C4-2B (cell line): ENCODE measurements around the gene EARS2.

Experiments used
- H3K27ac ChIP-seq: fragments of 450-650 bp; 2 replicates; pipeline ENCODE4 v1.5.1; 2017
- CTCF ChIP-seq: fragments of 450-650 bp; conservative IDR thresholded peaks from 2 replicates; pipeline ENCODE4 v1.5.1; 2017; ENCODE audit warnings: mild to moderate bottlenecking
- ZFX ChIP-seq: fragments of 450-650 bp; IDR thresholded peaks from 2 replicates; pipeline ENCODE4 v1.6.1; 2017

Gene EARS2

DNA sequence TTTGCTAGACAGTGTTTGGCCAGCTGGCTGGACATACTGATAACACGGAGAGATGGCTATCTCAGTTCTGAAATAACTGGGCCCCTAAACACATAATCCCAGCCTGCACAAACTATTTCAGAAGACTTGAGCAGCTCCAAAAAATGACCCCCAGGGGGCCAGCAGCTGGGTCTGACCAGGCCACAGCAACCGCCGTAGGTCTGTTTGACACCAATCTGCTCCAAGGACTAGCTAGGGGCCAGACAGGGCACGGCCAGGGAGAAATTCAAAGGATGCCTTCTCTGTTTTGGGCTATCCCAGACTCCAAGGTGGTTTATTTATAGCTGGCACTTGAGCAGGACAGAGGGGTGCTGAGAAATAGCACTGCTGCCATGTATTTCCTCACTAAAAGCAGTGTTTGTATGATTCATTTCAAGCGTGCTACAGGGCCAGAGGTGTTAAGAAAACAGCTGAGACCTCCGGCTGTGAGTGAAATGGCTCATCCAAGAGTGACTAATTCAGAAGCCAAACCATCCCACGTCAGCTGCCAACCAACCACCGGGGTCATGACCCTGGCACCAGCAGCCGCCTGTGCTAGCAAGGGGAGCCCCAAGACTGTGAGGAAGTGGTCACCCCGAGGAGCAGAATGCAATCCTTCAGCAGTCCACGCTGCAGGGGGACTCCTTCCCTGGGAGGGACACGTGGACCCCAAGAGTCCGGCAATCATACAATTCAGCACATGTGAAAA is 52.5 kb downstream of the EARS2 start:
- H3K27ac ChIP-seq, result peak overlapping the region; percentile 30
- TF ChIP-seq CTCF (no peak), ZFX (no peak)

- H3K27ac ChIP-seq, result peak overlapping the region; percentile 30
- TF ChIP-seq ZFX (no peak), CTCF (no peak)
Measured at GRCh38 chr16:23504076-23504452, 53.1 kb downstream of the EARS2 start.

- no peak overlapping the region for H3K27ac ChIP-seq
- no peak for TF ChIP-seq CTCF
- no peak for TF ChIP-seq ZFX
Measured at GRCh38 chr16:23502466-23502865, 54.7 kb downstream of the EARS2 start.

DNA sequence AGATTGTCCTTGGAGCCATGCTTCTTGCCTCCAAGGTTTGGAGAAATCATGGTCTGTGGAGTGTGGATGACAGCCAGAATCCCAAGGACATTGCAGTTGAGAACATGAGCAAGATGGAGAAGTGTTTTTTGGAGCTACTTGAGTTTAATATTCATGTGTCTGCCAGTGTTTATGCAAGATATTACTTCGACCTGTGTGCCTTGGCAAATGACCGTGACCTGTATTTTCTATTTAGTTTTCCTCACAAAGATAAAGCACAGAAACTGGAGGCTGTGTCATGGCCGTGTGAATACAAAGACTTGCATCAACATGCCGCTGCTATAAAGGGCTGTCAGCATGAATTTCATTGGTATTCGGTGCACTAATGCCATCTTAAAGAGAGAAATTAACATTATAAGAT is 55.9 kb downstream of the EARS2 start:
- TF ChIP-seq ZFX (no peak), CTCF (no peak)
- H3K27ac ChIP-seq, result no peak overlapping the region

DNA sequence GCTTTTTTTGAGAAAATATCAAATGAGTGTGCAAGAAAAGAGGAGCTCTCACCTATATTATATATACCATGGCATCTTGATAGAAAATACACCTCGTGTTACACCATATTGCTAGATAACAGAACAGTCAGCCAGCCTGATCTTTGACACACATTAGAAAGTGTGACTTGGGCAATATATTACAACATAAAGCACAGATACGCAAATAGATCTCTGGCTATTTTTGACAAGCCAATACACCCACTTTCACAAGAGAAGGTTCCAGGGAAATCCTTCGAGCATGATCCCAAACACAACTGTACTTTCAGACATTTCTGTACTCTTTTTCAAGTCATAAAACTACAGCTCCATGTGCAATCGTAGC is 56.3 kb downstream of the EARS2 start:
- no peak for TF ChIP-seq ZFX
- no peak for TF ChIP-seq CTCF
- no peak overlapping the region for H3K27ac ChIP-seq

- no peak for TF ChIP-seq ZFX
- no peak for TF ChIP-seq CTCF
- no peak overlapping the region for H3K27ac ChIP-seq
Measured at GRCh38 chr16:23500212-23500861, 56.8 kb downstream of the EARS2 start.

GRCh38 chr16:23499801-23500200 is 57.3 kb downstream of the EARS2 start:
- TF ChIP-seq CTCF (no peak), ZFX (no peak)
- H3K27ac ChIP-seq, result no peak overlapping the region
